Posterior cingulate gyrus (tissue), 11 donors: ENCODE results near the gene INTS11.
A peak's percentile ranks its signal among the peaks of the same experiment; 100 is the strongest.

Experiments used
- DNase-seq, 10 donors: peaks; one replicate each; pipeline versions ENCODE4 v3.0.0 to v3.0.0-alpha.2; 2020 to 2021; ENCODE audit warnings: mixed read lengths in 3 of 10
- intact Hi-C: fragments of 100-400 bp; cut with DNase I; formaldehyde crosslinking; loops from one replicate; pipeline ENCODE4 v1.15.1; 2023

The INTS11 gene

GRCh38 chr1:1332031-1332755 lies 7.7 kb upstream of the INTS11 start:
- no peak for DNase-seq

GRCh38 chr1:1331068-1331965 lies 6.9 kb upstream of the INTS11 start, which contains the start of gene TAS1R3:
Gene TAS1R3, plus strand, starts transcription at chr1:1331280. Its CDS starts 66 bp downstream, at chr1:1331346.
- intact Hi-C loops: no loop called here
- no peak for DNase-seq

More at GRCh38 chr1:1332031-1332755, 7.7 kb upstream of the INTS11 start:
- intact Hi-C loops: no loop called here

GRCh38 chr1:1330366-1331067 lies 6.1 kb upstream of the INTS11 start:
- DNase-seq: no peak
- intact Hi-C loops: no loop called here

GRCh38 chr1:1329304-1330210 lies 5.1 kb upstream of the INTS11 start:
- intact Hi-C loops: no loop called here
- DNase-seq: no peak

- intact Hi-C loops: no loop called here
- DNase-seq: no peak
Observed at GRCh38 chr1:1328254-1328653, 3.8 kb upstream of the INTS11 start.

GRCh38 chr1:1327291-1327690 lies 2.8 kb upstream of the INTS11 start:
- DNase-seq: no peak
- intact Hi-C loops: no loop called here

GRCh38 chr1:1326075-1326605 lies 1.7 kb upstream of the INTS11 start:
- DNase-seq: no peak
- intact Hi-C loops: no loop called here

GRCh38 chr1:1325288-1326074 lies 1.0 kb upstream of the INTS11 start:
- DNase-seq: no peak
- intact Hi-C loops: loop anchor here (2.0 kb wide), 1 partner anchor 17 kb away; the partner anchor contains the start of gene PUSL1

- no peak for DNase-seq
- intact Hi-C loops: loop anchor here (2.0 kb wide), 1 partner anchor 15 kb away; the partner anchor contains the start of gene PUSL1
Observed at GRCh38 chr1:1324084-1324523, 356 bp downstream of the INTS11 start.

- intact Hi-C loops: no loop called here
- DNase-seq: no peak
Observed at GRCh38 chr1:1322952-1323351, 1.5 kb downstream of the INTS11 start.

GRCh38 chr1:1322418-1322817 lies 2.0 kb downstream of the INTS11 start:
- intact Hi-C loops: no loop called here
- DNase-seq: no peak

GRCh38 chr1:1321477-1321876 lies 3.0 kb downstream of the INTS11 start:
- no peak for DNase-seq
- intact Hi-C loops: no loop called here

GRCh38 chr1:1320666-1321448 lies 3.6 kb downstream of the INTS11 start:
- intact Hi-C loops: no loop called here
- DNase-seq: no peak

- intact Hi-C loops: no loop called here
- no peak for DNase-seq
Observed at GRCh38 chr1:1319646-1319941, 4.9 kb downstream of the INTS11 start.

- intact Hi-C loops: no loop called here
- no peak for DNase-seq
Observed at GRCh38 chr1:1318777-1319645, 5.4 kb downstream of the INTS11 start.

GRCh38 chr1:1318131-1318652 lies 6.3 kb downstream of the INTS11 start:
- intact Hi-C loops: no loop called here
- DNase-seq: peak in 6 of 10 donors; percentile 45 to 90 (median 78)

GRCh38 chr1:1317420-1317819 lies 7.0 kb downstream of the INTS11 start:
- DNase-seq: no peak
- intact Hi-C loops: no loop called here
